H1 (cell line): ENCODE results near the gene ASCC2. TPM values are rescaled to one million over a fixed set of nuclear protein-coding genes. Genes with fewer than 3 reads are reported as not detected.

Experiments
- ATF2 ChIP-seq: IDR thresholded peaks from 2 replicates; pipeline ENCODE4 v1.6.1; 2012; ENCODE audit warnings: low read length, inconsistent platforms
- BCL11A ChIP-seq, 2 experiments: IDR thresholded peaks; one replicate each; pipeline ENCODE4 v1.6.1; 2011; ENCODE audit warnings: low read depth in 2 of 2, low read length in 2 of 2, mild to moderate bottlenecking in 2 of 2
- CBX8 ChIP-seq: fragments of 300-800, 300-1000 bp; sonication (generic); IDR thresholded peaks from 2 replicates; pipeline ENCODE4 v1.7.1; 2016; ENCODE audit warnings: low read depth, low read length, borderline replicate concordance
- CTBP2 ChIP-seq: IDR thresholded peaks from 2 replicates; pipeline ENCODE4 v1.7.0; 2011; ENCODE audit warnings: borderline replicate concordance, mild to moderate bottlenecking, moderate library complexity, mixed read lengths, low read length; ENCODE audit not compliant: insufficient read depth, insufficient read length
- NANOG ChIP-seq: IDR thresholded peaks from 2 replicates; pipeline ENCODE4 v1.6.1; 2011; ENCODE audit warnings: low read length, low read depth, mild to moderate bottlenecking, inconsistent platforms; ENCODE audit not compliant: insufficient read depth, poor library complexity, severe bottlenecking
- SRF ChIP-seq: IDR thresholded peaks from 2 replicates; pipeline ENCODE4 v1.6.1; 2011; ENCODE audit warnings: mild to moderate bottlenecking, low read depth, low read length, moderate library complexity
- TAF1 ChIP-seq: IDR thresholded peaks from 2 replicates; pipeline ENCODE4 v1.6.1; 2011; ENCODE audit warnings: mild to moderate bottlenecking, low read depth, low read length
- TCF12 ChIP-seq: IDR thresholded peaks from 2 replicates; pipeline ENCODE4 v1.6.1; 2011; ENCODE audit warnings: low read depth, mild to moderate bottlenecking, low read length
- polyA plus RNA-seq, 7 experiments: library from polyadenylated mRNA; depleted of rRNA in 3 of 7; stranded (reverse) in 5 of 7; unstranded in 2 of 7; fragments of >200 nt in 5 of 7; fragments of 200-250 nt in 2 of 7; gene quantifications; 1 replicate in 5 of 7; 2 replicates in 1 of 7; 4 replicates in 1 of 7; pipeline versions ENCODE4 v1.2.1 to v1.2.3, GENCODE V29; 2011 to 2013; ENCODE audit warnings: missing spikeins in 2 of 7, mixed read lengths in 2 of 7
- total RNA-seq: library from RNA; stranded (reverse); fragmentation: NEBNext Ultra II Directional; extraction: Animal tissue kit (Norgen Biotek cat#: 25700); gene quantifications from 2 replicates; pipeline ENCODE4 v1.2.1, GENCODE V29; 2021

The ASCC2 gene
- total and polyA plus RNA-seq, 2 of the 8 experiments (the other 6 are each of a cell fraction or from before 2014, with no cell fraction given) = 35.0 to 35.8 TPM

- no peak for TF ChIP-seq BCL11A (IDR thresholded peaks at IDR 0.05; ENCODE audit: low read depth in 2 of 2, low read length in 2 of 2)
- no peak for TF ChIP-seq TCF12
- no peak for TF ChIP-seq SRF
- no peak for TF ChIP-seq CBX8
- TF ChIP-seq ATF2 = no peak
- no peak for TF ChIP-seq CTBP2
- TF ChIP-seq NANOG = no peak
- no peak for TF ChIP-seq TAF1
These were observed 26.7 kb downstream of the ASCC2 start (continued) for GRCh38 chr22:29811377-29811776.
